Ovary (tissue), 3 donors: ENCODE results near the gene CBLC.

ENCODE experiments used
- CTCF ChIP-seq, 3 donors: fragments of 450-650 bp in 2 of 3; fragments of 200-600 bp in 1 of 3; IDR thresholded peaks; one replicate each; pipeline versions ENCODE4 v1.5.1 to v1.8.0; 2016 to 2022; ENCODE audit warnings: antibody characterized with exemption in 3 of 3, mild to moderate bottlenecking in 1 of 3
- EP300 ChIP-seq: sonication (generic); formaldehyde crosslinking; IDR thresholded peaks from one replicate; pipeline ENCODE4 v1.6.1; 2017; ENCODE audit warnings: antibody characterized with exemption
- donor health status: DM: no; HTN: no; CAD: no.

GRCh38 chr19:44822670-44823372 is 45.1 kb downstream of the CBLC start:
- TF ChIP-seq EP300 (no peak), CTCF (IDR thresholded peaks at IDR 0.05) (no peak)
